ENCODE results near the gene PRKAR2B. TPM values are rescaled to one million over a fixed set of nuclear protein-coding genes. Genes with fewer than 3 reads are reported as not detected.
"Not testable (repeated sequence)": the region's sequence is repeated elsewhere in the genome, so short reads cannot be mapped to it uniquely, and the experiment has no call there.

The PRKAR2B gene
- total and polyA plus RNA-seq, 4 donors: 0.88 to 41.8 (median 1.6) TPM

- no peak for TF ChIP-seq ATF3 (IDR thresholded peaks at IDR 0.05)
- TF ChIP-seq SP1 (IDR thresholded peaks at IDR 0.05): no peak
- no peak for TF ChIP-seq YY1 (IDR thresholded peaks at IDR 0.05)
- no peak for TF ChIP-seq HNF4A (conservative IDR thresholded peaks at IDR 0.05)
- no peaks in the 10 kb centered on the region for H3K36me3 ChIP-seq (ENCODE audit: control insufficient read depth in 4 of 4, insufficient read depth in 3 of 4, low read depth in 1 of 4, low read length in 3 of 4)
- H3K27ac ChIP-seq (ENCODE audit: low read depth in 1 of 2, low read length in 2 of 2): no peak overlapping the region
- H3K4me3 ChIP-seq (ENCODE audit: low read depth in 1 of 3, low read length in 3 of 3): no peak overlapping the region
- 14% methylated on average over 2 of the region's 2 CpGs for WGBS
- H3K9me3 ChIP-seq (ENCODE audit: control insufficient read depth in 4 of 4, low read length in 3 of 4): peaks cover 0 to 3% (median 0%) of the 10 kb centered on the region in 4 donors
- H3K27me3 ChIP-seq (ENCODE audit: control insufficient read depth in 4 of 4, insufficient read depth in 4 of 4, low read length in 3 of 4): no peaks in the 10 kb centered on the region
- H3K4me1 ChIP-seq (ENCODE audit: control insufficient read depth in 4 of 4, insufficient read depth in 4 of 4, low read length in 3 of 4): no peaks in the 10 kb centered on the region
- H3K9ac ChIP-seq (ENCODE audit: low read depth in 1 of 2, low read length in 2 of 2): no peak overlapping the region
- DNase-seq (ENCODE audit: low spot score): no peak
Measured at GRCh38 chr7:107090457-107090856, 46.0 kb downstream of the PRKAR2B start.

GRCh38 chr7:107091306-107091705, 46.8 kb downstream of the PRKAR2B start:
- WGBS: 62% methylated on average over 2 of the region's 2 CpGs
- H3K4me3 ChIP-seq (ENCODE audit: low read depth in 1 of 3, low read length in 3 of 3): no peak overlapping the region
- H3K9ac ChIP-seq (ENCODE audit: low read depth in 1 of 2, low read length in 2 of 2): no peak overlapping the region
- H3K4me1 ChIP-seq (ENCODE audit: control insufficient read depth in 4 of 4, insufficient read depth in 4 of 4, low read length in 3 of 4): no peaks in the 10 kb centered on the region
- no peak overlapping the region for H3K27ac ChIP-seq (ENCODE audit: low read depth in 1 of 2, low read length in 2 of 2)
- no peaks in the 10 kb centered on the region for H3K36me3 ChIP-seq (ENCODE audit: control insufficient read depth in 4 of 4, insufficient read depth in 3 of 4, low read depth in 1 of 4, low read length in 3 of 4)
- peaks cover 0 to 3% (median 0%) of the 10 kb centered on the region in 4 donors for H3K9me3 ChIP-seq (ENCODE audit: control insufficient read depth in 4 of 4, low read length in 3 of 4)
- TF ChIP-seq NR2F2 (IDR thresholded peaks at IDR 0.05): no peak
- no peak for TF ChIP-seq CTCF (IDR thresholded peaks at IDR 0.05; ENCODE audit: low read depth, low read length, missing input control)
- no peak for TF ChIP-seq SP1 (IDR thresholded peaks at IDR 0.05)
- H3K27me3 ChIP-seq (ENCODE audit: control insufficient read depth in 4 of 4, insufficient read depth in 4 of 4, low read length in 3 of 4): no peaks in the 10 kb centered on the region
- no peak for DNase-seq (ENCODE audit: low spot score)

GRCh38 chr7:107093671-107094070, 49.2 kb downstream of the PRKAR2B start:
- H3K4me3 ChIP-seq (ENCODE audit: low read depth in 1 of 3, low read length in 3 of 3); H3K9ac ChIP-seq (ENCODE audit: low read depth in 1 of 2, low read length in 2 of 2); H3K36me3 ChIP-seq (ENCODE audit: control insufficient read depth in 4 of 4, insufficient read depth in 3 of 4, low read depth in 1 of 4, low read length in 3 of 4); H3K9me3 ChIP-seq (ENCODE audit: control insufficient read depth in 4 of 4, low read length in 3 of 4); H3K27ac ChIP-seq (ENCODE audit: low read depth in 1 of 2, low read length in 2 of 2); H3K4me1 ChIP-seq (ENCODE audit: control insufficient read depth in 4 of 4, insufficient read depth in 4 of 4, low read length in 3 of 4); DNase-seq (ENCODE audit: low spot score); H3K27me3 ChIP-seq (ENCODE audit: control insufficient read depth in 4 of 4, insufficient read depth in 4 of 4, low read length in 3 of 4): not testable (repeated sequence)
- 95% methylated on average over 5 of the region's 5 CpGs for WGBS

GRCh38 chr7:107099154-107099553, 54.6 kb downstream of the PRKAR2B start:
- not testable (repeated sequence) for H3K4me1 ChIP-seq (ENCODE audit: control insufficient read depth in 4 of 4, insufficient read depth in 4 of 4, low read length in 3 of 4)

GRCh38 chr7:107100824-107101223, 56.3 kb downstream of the PRKAR2B start:
- Histone ChIP-seq H3K4me3 (ENCODE audit: low read depth in 1 of 3, low read length in 3 of 3) (no peak overlapping the region), H3K36me3 (ENCODE audit: control insufficient read depth in 4 of 4, insufficient read depth in 3 of 4, low read depth in 1 of 4, low read length in 3 of 4) (no peaks in the 10 kb centered on the region), H3K27me3 (ENCODE audit: control insufficient read depth in 4 of 4, insufficient read depth in 4 of 4, low read length in 3 of 4) (no peaks in the 10 kb centered on the region), H3K27ac (ENCODE audit: low read depth in 1 of 2, low read length in 2 of 2) (no peak overlapping the region), H3K4me1 (ENCODE audit: control insufficient read depth in 4 of 4, insufficient read depth in 4 of 4, low read length in 3 of 4) (no peaks in the 10 kb centered on the region), H3K9me3 (ENCODE audit: control insufficient read depth in 4 of 4, low read length in 3 of 4) (peaks cover 0 to 2% (median under 1%) of the 10 kb centered on the region in 4 donors), H3K9ac (ENCODE audit: low read depth in 1 of 2, low read length in 2 of 2) (no peak overlapping the region)
- TF ChIP-seq EGR1 (IDR thresholded peaks at IDR 0.05; ENCODE audit: low read depth in 2 of 2) (no peak), ATF3 (IDR thresholded peaks at IDR 0.05) (no peak), HNF4A (conservative IDR thresholded peaks at IDR 0.05) (no peak), RXRA (IDR thresholded peaks at IDR 0.05) (no peak), GABPA (IDR thresholded peaks at IDR 0.05 in 1 of 2, conservative IDR thresholded peaks at IDR 0.05 in 1 of 2) (no peak)
- WGBS: 48% methylated on average over 1 of the region's 1 CpG
- no peak for DNase-seq (ENCODE audit: low spot score)

More at GRCh38 chr7:107099154-107099553, 54.6 kb downstream of the PRKAR2B start:
- not testable (repeated sequence) for H3K27ac ChIP-seq (ENCODE audit: low read depth in 1 of 2, low read length in 2 of 2); H3K9me3 ChIP-seq (ENCODE audit: control insufficient read depth in 4 of 4, low read length in 3 of 4); H3K36me3 ChIP-seq (ENCODE audit: control insufficient read depth in 4 of 4, insufficient read depth in 3 of 4, low read depth in 1 of 4, low read length in 3 of 4); H3K9ac ChIP-seq (ENCODE audit: low read depth in 1 of 2, low read length in 2 of 2); H3K4me3 ChIP-seq (ENCODE audit: low read depth in 1 of 3, low read length in 3 of 3); DNase-seq (ENCODE audit: low spot score); H3K27me3 ChIP-seq (ENCODE audit: control insufficient read depth in 4 of 4, insufficient read depth in 4 of 4, low read length in 3 of 4)
- 95% methylated on average over 12 of the region's 12 CpGs for whole genome bisulfite sequencing
